ENCODE results near the gene CLASP1.

DNA sequence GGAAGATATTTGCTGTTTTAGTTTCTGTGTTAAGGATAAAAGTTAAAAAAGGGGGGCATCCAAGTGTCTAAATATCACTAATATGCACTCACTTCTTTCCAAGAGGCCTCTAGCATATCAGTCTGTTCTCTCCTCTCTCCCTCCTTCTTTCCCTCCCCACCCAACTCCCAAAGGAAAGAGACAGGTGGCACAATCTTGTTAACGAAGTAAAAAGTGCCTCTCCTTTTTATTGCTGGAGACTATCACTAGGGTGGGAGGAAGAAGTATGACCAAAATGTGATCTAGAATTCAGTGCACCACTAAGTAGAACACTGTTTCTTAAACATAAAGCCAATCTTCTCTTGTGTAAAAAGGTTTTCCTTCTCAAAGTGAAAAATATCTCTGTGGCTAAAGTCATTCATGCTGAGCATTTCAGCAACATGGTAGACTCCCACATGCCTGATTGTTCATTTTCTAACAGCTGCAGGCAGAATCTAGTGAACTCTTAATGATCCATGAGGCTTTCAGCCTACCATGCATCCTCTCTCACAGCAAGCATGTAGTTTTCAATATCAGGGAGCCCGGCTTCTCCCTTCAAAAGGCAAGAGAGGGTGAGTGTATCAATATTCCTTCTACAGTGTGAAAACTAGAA, 79.1 kb downstream of the CLASP1 start:
- TF ChIP-seq CTCF (IDR thresholded peaks at IDR 0.05) = no peak
- no peak for TF ChIP-seq POLR2AphosphoS5 (IDR thresholded peaks at IDR 0.05)
- TF ChIP-seq POLR2A (IDR thresholded peaks at IDR 0.05) = no peak
